Right kidney (tissue), 9 donors: ENCODE results near the gene AFAP1L2.

ENCODE experiments used
- DNase-seq: peaks from one replicate; pipeline ENCODE4 v3.0.0-alpha.2; 2016
- long read RNA-seq, 8 donors: transcript quantifications; one replicate each; lab custom pipeline, GENCODE V29; 2026

The AFAP1L2 gene
- long read RNA-seq, donor 1, partial matches to known transcripts: 5 of 6 reads
- long read RNA-seq, donor 1, other reads (novel, unspliced or antisense): 0 of 6 reads
- long read RNA-seq, donor 2, partial matches to known transcripts: 0 of 6 reads
- long read RNA-seq, donor 2, other reads (novel, unspliced or antisense): 0 of 6 reads
- long read RNA-seq, donor 3, partial matches to known transcripts: 0 of 4 reads
- long read RNA-seq, donor 3, other reads (novel, unspliced or antisense): 0 of 4 reads
- long read RNA-seq, donor 4, partial matches to known transcripts: 0 of 5 reads
- long read RNA-seq, donor 4, other reads (novel, unspliced or antisense): 0 of 5 reads
- long read RNA-seq, donor 5, partial matches to known transcripts: 0 of 2 reads
- long read RNA-seq, donor 5, other reads (novel, unspliced or antisense): 0 of 2 reads
- long read RNA-seq, donor 6, partial matches to known transcripts: 5 of 9 reads
- long read RNA-seq, donor 6, other reads (novel, unspliced or antisense): 0 of 9 reads
- long read RNA-seq, donor 7, partial matches to known transcripts: 12 of 16 reads
- long read RNA-seq, donor 7, other reads (novel, unspliced or antisense): 0 of 16 reads
- long read RNA-seq, donor 8, partial matches to known transcripts: 6 of 9 reads
- long read RNA-seq, donor 8, other reads (novel, unspliced or antisense): 0 of 9 reads

DNA sequence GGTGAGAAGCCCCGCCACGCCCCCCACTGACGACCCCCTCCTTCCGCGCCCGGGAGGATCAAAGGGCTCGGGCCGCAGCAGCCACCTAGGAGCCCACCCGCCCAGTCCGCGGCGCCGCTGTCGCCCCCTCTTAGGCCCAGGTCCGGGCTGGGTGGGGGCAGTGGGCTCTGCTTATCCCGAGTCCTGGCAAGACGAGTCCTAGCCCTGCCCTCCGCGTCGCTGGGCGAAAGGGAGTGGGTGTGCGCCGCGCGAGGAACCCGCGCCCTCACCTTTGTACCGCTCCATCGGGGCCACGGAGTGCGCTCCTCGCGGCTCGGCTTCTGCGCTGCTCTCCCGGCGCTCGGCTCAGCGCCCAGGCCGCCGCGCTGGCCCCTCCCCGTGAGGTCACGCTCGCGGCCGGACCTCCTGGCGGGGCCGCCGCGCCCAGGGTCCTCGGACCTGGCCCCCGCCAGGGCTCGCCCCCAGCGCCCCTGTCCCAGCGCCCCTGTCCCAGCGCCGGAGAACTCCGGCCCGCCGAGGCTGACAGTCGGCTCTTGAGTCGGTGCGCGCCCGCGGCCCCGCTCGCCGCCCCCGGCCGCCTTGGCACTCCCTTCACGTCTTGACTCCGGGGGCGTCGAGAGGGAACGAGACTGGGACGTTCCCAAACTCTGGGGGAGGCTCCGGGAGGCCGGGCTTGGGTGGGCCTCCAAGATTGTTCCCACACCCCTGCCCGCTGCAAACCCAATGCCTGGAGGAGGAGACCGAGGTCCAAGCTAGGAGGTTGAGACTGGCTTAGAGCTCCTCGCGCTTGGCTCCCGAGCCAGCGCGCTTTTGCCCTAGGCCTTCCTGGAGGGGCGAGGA lies at the start of gene AFAP1L2:
AFAP1L2 (minus strand) TSS at position 332 of the 840 bp plus-strand sequence; CDS start at position 285, 47 bp downstream.
- peak; percentile 75 for DNase-seq

DNA sequence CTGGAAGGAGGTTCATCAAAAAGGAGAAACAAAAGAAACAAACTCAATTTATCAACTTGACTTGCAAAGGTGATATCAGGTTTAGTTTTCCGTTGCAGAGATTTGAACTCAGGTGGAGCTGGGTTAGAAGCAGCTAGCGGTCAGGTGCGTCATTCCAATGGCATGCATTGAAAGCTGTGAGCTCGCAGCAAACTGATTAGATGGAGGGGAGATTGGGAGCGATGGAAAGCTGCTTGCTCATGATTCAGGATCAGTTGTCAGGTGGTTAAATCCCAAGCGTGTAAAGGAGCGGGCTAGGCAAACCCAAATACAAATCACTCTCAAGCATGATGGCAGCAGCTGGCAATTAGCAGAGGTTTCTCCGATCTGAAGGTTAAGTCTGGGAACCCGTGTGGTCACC lies 49.3 kb upstream of the AFAP1L2 start:
- DNase-seq: no peak

DNA sequence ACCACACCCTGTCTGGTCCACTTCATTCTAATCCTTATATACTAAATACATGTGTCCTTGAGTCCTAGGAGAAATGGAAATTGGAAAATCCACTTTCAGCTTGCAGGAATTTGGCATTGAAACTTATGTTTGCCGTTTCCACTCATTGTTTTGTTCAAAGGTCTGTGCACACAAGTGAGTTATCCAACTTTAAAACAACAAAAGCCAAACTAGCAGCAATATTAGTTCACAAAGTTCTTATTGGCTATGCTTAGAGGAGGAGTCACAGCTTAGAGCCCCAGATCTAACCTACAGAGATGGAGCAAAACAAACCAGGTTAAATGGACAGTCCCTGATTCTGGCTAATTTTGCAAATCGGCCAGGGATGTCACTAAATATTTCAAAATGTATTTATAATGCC lies 44.6 kb upstream of the AFAP1L2 start:
- DNase-seq: no peak

DNA sequence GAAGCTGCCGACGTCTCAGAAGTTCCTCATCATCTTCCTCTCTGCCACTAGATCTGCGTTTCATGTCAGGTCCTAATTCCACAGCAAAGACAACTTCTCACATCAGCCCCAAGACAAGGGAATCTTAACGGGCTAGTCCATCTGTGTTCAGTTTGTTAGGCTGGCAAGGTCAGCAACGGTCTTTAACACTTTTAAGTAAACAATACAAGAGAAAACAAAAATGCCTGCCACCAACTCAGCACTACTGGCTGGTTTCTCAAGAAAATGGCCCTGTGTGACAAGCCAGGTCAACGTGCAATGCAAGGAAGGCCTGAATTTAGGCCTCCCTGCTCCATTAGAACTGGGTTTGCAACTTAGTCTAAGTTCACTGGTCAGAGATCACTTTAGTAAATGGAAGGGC lies 41.0 kb upstream of the AFAP1L2 start:
- no peak for DNase-seq

DNA sequence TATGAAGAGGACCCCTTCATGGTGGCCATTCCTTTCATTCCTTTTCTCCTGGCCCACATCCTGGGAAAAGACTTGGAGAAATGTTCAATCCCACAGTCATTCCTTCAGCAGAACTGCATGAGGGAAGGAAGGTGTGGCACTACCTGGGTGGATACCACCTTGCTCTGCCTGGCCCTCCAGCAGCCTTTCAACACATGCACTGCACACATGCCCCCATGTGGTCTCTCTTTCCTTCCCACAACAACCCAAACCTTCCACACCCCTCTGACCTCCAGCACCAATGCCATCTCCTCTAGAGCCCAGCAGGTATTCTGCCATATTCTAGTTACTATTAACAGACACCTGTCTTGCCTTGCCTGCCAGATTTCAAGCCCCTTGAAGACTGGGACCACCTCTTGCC lies 40.5 kb upstream of the AFAP1L2 start:
- DNase-seq: no peak

GRCh38 chr10:114442091-114442630 lies 37.9 kb upstream of the AFAP1L2 start:
- no peak for DNase-seq

GRCh38 chr10:114441107-114441506 lies 36.8 kb upstream of the AFAP1L2 start:
- DNase-seq: no peak

DNA sequence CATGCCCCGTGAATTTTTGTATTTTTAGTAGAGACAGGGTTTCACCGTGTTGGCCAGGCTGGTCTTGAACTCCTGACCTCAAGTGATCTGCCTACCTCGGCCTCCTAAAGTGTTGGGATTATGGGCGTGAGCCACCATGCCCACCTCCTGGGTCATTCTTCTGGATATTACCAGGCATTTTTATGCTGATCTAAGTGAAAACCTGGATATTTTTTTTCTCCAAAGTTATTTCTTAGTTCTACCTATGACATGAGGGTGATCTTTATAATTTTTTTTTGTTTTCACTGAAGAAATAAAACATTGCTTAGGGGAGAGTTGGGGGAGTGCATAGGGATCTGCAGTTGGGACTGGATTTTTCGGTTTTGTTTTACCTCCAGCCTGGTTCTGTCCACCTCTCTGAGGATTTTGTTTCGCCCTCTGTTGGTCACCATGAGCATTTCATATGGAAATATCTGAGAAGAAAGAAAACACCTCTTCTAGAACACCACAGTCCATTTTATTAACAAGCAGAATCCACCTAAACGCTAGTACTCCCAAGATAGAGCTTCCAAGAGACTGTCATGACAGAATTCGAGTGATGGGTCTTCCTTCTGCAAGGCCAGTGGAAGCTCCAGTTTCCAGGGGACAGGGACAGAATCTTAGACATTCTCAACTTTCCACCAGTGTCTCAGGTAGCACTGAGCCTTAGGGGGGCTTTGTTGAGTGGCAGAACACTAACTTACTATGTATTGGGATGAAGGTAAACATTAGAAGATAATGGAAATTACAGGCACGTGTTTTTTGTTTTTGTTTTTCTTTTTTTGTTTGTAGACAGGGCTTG lies 33.4 kb upstream of the AFAP1L2 start:
- DNase-seq: no peak

DNA sequence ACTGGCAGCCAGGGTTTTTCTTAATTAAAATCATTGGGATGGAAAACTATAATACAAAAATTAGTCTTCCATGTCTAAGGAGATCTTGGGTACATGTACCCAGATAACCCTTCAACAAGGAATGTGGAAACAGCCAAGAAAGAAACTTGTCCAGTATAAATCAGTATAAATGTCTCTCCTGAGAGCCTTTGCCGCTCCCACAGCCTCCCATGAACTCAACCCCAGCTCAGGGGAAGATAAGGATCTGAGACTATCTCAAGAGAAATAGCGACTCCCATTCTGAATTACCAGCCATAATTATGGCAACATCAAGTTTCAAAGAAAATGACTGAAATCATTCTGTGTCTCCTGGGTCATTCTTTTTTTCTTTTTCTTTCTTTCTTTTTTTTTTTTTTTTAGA lies 32.6 kb upstream of the AFAP1L2 start:
- DNase-seq: no peak

GRCh38 chr10:114432566-114433093 lies 28.3 kb upstream of the AFAP1L2 start:
- DNase-seq: no peak

DNA sequence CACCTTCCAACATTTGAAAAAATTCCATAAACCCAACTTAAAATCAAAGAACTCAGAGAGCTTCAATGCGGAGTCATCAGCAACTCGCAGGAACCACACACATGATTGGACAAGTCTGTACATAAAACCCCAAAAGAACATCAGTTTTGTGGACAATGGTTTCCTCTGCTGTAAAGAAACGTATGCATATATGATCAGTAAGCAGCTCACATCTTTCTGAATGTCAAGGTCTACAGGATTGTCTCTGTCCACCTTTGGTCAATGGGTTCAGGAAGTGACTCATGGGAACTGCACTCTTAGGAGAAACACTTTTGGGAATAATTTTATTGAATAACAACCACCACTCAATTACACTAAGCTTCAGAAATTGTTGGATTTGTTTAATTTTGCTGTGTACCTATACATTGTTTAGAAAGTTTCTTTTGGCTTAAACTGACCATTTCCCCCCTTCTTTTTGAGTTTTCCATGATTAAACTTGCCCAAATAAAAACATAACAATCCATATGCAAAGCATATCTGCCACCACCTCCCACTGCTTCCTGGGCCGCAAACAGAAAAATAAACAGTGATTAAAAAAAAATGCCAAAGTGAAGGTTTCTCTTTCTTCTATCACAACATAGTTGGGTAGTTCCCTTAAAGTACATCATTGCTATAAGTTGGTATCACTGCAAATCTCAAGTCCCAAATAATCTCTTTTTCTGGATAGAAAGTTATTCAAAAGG lies 27.3 kb upstream of the AFAP1L2 start:
- no peak for DNase-seq

- DNase-seq: no peak
Measured at GRCh38 chr10:114430688-114431413, 26.5 kb upstream of the AFAP1L2 start.

DNA sequence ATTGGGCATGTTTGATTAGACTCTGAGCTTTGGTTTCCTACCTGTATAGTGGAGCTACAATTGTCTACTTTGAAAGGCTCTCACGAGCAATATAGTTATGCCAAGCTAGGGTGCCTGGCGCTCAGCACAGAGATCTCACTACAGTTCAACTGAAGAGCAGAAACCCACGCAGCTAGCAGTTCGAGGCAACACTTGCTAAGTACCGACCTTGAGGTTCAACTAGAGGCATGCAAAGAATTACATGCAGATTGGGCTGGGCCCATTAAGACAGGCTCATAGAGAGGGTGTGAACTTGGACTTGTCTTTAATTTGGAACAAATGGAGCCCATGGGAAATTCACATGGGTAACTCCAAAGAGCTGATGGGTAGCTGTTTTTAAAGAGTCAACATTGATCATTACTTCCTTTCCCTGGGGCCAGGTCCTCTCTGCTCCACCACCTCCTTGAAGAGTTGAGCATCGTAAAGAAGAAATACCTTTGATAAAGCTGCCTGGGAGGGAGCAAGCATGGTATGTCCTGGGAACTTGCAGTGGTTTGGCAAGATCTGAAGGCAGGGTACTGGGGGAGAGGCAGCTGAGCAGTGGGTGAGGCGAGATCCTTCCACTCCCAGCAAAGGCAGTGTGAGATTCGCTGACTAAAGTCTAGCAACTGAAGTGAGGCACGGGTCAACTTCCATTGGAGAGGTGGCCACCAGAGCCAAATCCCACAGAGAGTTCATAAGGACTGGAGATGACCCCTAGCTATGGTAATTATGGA lies 25.5 kb upstream of the AFAP1L2 start:
- DNase-seq: no peak

DNA sequence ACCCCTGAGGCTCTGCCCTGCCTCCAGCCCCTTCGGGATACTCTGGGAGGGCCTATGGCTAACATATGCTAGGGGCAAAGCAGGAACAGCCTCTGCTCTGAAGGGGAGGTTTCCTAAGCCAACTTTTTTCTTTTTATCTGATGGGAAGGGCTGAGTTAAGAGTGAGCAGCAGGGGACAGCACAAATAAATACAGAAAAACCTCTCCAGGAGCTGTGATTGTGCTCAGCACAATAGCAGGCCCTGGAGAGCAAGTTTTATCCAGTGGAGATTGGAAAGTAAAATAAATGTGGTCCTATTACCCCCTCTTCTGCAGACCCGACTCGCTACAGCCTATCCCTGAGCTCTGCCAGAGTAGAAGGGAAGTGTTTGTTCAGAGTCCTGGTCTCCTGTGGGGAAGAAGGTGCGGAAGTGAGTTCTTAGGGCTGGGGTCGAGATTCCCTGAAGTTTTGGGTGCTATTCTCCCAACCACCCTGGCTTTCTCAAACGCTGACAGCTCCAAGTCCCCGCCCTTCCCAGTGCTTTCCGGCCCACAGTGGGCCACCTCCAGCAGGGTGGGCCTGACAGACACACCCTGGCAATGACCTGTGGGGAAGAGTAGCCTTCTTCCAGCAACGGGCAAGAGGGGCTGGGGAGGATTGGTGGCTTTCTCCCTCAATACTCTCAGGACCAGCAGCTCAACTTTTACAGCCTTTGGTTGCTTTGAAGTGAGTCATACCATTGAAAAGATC lies 23.0 kb upstream of the AFAP1L2 start:
- DNase-seq: no peak

GRCh38 chr10:114426476-114426875 lies 22.2 kb upstream of the AFAP1L2 start:
- DNase-seq: no peak

DNA sequence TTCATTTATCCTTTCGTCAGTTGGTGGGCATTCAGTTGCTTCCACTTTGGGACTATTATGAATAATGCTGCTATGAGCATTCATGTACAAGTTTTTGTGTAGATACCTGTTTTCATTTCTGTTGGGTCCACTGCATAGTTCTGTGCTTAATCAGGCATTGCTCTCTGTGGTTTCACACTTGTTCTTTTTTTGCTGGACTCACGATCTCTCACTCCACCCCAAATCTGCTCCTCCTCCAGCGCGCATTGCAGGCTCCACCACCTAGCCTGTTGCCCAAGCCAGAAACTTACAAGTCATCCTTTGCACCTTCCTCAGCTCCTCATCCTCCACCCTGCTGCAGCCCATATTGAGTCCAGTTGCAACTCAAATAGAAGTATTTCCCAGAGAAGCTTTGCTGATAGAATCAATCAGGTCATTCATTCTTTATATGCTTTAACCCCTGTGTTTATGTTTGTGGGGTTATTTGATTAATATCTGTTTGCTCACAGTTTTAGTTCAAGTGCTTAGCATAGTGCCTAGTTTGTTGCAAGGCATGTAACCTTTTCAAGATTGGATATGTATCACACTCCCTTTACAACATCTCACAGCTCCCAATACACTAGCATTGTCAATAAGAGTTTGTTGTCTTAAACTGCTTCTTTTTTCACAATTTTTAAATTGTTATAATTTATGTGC lies 16.6 kb upstream of the AFAP1L2 start:
- DNase-seq: no peak

- DNase-seq: no peak
Measured at GRCh38 chr10:114418109-114418508, 13.8 kb upstream of the AFAP1L2 start.
